Islet precursor cell (in vitro differentiated cells): Measurements from ENCODE around the gene PREB.
"Not testable (repeated sequence)": the region's sequence is repeated elsewhere in the genome, so short reads cannot be mapped to it uniquely, and the experiment has no call there.

Experiments used
- DNase-seq: peaks from one replicate; pipeline ENCODE4 v3.0.0-alpha.2; 2018

The PREB gene

DNA sequence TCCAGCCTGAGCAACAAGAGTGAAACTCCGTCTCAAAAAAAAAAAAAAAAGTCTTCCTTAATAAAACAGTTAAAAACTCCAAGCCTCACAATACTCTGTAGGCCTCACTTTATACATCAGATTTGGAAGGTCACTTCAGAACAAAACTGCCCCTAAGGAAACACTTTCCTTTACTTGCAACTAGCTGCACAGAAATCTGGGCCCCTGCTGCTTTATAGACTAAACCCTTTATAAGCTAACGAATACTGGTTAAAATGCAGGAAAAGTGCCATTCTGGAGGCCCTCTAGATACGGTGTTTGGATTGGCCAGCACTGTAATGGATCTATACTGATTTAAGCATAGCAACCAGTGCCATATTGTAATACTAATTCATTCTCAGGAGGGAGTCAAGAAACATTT lies 9.3 kb downstream of the PREB start:
- no peak for DNase-seq

DNA sequence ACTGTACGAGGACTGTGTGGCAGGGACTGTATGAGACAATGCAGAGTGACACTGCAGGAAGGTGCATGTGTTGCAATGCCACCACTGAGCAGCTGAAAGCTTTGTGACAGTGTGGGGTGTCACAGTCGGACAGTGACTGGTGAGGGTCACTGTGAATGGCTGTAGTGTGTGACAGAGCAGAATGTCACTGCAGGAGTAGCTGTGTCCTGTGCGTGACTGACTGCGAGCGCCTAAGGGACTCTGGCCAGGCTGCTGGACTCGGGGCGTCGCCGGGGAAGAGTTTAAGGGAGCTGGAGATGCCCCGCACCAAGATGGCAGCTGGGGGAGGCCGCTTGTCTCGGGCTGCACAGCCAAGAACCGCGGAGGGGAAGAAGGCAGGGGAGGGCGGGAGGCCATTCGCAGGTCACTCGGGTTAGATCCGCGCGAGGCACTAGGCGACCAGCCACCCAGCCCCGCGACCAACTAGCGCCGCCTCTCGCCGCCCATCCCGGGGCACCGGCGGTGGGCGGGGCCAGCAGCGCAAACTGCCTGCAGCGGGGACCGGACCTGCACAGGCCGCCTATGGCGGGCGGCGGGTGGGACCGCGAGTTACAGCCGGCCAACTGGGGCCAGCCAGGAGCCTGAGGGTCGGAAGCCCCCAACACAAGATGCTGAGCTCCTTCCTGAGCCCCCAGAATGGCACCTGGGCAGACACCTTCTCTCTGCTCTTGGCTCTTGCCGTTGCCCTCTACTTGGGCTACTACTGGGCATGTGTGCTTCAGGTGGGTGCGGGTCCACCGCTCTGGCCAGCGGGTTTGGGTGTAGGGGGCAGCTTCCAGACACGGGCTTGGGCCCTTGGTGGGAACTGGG lies 10.9 kb downstream of the PREB start, which contains the start of gene ABHD1:
Gene ABHD1, plus strand, starts transcription at position 514 of the 849 bp plus-strand sequence. Its CDS starts 134 bp downstream, at position 648.
- DNase-seq = peak; percentile 74

GRCh38 chr2:27122791-27123190 lies 11.6 kb downstream of the PREB start:
- no peak for DNase-seq

- DNase-seq = no peak
Measured at GRCh38 chr2:27121906-27122305, 12.5 kb downstream of the PREB start.

DNA sequence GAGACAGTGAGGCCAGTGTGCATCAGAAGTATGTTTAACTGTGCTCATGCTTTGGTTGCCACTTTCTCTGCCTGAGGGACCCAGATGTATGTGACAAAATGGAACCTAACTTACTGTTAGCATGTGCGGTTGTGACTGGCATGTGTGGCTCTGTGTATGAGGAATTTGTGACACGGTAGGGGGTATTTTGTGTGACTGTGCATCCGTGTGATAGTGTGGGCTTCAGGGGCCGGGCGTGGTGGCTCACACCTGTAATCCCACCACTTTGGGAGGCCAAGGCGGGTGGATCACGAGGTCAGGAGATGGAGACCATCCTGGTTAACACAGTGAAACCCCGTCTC lies 15.1 kb downstream of the PREB start:
- not testable (repeated sequence) for DNase-seq

GRCh38 chr2:27118525-27119329 lies 15.7 kb downstream of the PREB start, which contains the start of gene CGREF1:
Gene CGREF1 (minus strand): TSS chr2:27119128. CDS start chr2:27104366, 14,762 bp downstream.
- DNase-seq = no peak

- DNase-seq = no peak
Measured at GRCh38 chr2:27117995-27118524, 16.4 kb downstream of the PREB start.

- DNase-seq = no peak
Measured at GRCh38 chr2:27115519-27115918, 18.9 kb downstream of the PREB start.

DNA sequence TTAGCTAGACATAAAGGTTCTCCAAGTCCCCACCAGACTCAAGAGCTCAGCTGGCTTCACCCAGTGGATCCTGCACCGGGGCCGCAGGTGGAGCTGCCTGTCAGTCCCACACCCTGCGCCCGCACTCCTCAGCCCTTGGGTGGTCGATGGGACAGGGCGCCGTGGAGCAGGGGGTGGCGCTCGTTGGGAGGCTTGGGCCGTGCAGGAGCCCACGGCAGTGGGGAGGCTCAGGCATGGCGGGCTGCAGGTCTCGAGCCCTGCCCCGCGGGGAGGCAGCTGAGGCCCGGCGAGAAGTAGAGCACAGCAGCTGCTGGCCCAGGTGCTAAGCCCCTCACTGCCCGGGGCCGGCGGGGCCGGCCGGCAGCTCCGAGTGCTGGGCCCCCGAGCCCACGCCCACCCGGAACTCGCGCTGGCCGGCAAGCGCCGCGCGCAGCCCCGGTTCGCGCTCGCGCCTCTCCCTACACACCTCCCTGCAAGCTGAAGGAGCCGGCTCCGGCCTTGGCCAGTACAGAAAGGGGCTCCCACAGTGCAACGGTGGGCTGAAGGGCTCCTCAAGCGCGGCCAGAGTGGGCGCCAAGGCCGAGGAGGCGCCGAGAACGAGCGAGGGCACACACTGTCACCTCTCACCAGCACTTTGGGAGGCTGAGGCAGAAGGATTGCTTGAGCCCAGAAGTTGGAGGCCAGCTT lies 22.9 kb downstream of the PREB start:
- not testable (repeated sequence) for DNase-seq

GRCh38 chr2:27110603-27111352 lies 23.7 kb downstream of the PREB start:
- DNase-seq = not testable (repeated sequence)

DNA sequence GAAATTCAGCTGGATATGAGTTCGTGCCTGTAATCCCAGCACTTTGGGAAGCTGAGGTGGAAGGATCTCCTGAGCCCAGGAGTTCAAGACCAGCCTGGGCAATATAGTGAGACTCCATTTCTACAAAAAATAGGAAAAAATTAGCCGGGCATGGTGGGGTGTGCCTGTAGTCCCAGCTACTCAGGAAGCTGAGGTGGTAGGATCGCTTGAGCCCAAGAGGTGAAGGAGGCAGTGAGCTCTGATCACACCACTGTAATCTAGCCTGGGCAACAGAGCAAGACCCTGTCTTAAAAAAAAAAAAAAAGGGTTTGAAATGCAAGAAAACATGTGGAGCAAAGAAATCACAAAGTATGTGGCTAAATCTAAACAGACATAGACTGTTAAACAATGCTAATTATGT lies 25.4 kb downstream of the PREB start:
- DNase-seq = no peak

- DNase-seq = no peak
Measured at GRCh38 chr2:27108221-27108620, 26.2 kb downstream of the PREB start.

- no peak for DNase-seq
Measured at GRCh38 chr2:27105981-27106380, 28.5 kb downstream of the PREB start.

GRCh38 chr2:27102329-27102728 lies 32.1 kb downstream of the PREB start:
- no peak for DNase-seq

GRCh38 chr2:27100036-27100435 lies 34.4 kb downstream of the PREB start:
- no peak for DNase-seq

DNA sequence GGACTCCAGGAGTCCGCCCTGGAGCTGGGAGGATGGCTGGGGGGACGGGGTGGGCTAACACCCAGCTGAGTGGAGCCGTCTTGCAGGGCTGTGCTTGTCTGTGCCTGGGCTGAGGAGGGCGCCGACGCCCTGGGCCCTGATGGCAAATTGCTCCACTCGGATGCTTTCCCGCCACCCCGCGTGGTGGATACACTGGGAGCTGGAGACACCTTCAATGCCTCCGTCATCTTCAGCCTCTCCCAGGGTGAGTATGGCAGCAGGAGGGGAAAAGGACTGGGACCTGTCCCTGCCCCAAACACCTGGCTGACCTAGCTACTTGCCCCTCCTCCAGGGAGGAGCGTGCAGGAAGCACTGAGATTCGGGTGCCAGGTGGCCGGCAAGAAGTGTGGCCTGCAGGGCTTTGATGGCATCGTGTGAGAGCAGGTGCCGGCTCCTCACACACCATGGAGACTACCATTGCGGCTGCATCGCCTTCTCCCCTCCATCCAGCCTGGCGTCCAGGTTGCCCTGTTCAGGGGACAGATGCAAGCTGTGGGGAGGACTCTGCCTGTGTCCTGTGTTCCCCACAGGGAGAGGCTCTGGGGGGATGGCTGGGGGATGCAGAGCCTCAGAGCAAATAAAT lies 35.0 kb downstream of the PREB start:
- DNase-seq = no peak

- DNase-seq = no peak
Measured at GRCh38 chr2:27097341-27097740, 37.1 kb downstream of the PREB start.

- no peak for DNase-seq
Measured at GRCh38 chr2:27096748-27097297, 37.6 kb downstream of the PREB start.

GRCh38 chr2:27095745-27096651 lies 38.4 kb downstream of the PREB start:
- no peak for DNase-seq

DNA sequence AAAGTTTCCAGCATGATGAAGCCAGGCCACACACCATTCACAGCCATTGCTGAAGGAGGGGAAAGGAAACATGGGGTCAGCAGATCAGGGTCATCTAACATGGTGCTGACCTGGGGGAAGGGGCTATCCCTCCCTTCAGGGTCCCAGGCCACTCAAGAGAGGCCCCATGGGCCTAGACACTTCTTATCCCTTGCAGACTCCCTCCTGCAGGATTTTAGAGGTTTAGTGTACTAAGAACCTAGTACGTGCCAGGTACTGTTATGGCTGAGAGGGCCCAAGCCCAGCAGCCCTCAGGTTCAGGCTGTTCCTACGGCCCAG lies 39.0 kb downstream of the PREB start:
- no peak for DNase-seq
